CD14-positive monocyte (primary cell): ENCODE data around the gene ING4. TPM values are rescaled to one million over a fixed set of nuclear protein-coding genes. Genes with fewer than 3 reads are reported as not detected.
A peak's percentile ranks its signal among the peaks of the same experiment; 100 is the strongest.

Experiments used
- DNase-seq, 3 donors: peaks; one replicate each; pipeline ENCODE4 v3.0.0-alpha.2; 2011 to 2022
- H2AFZ ChIP-seq: 2 replicates; pipeline ENCODE4 v1.6.0; 2012; ENCODE audit warnings: mild to moderate bottlenecking, low read depth, low read length, inconsistent platforms; ENCODE audit not compliant: insufficient read depth, poor library complexity, severe bottlenecking
- H3K27ac ChIP-seq, 2 donors: 1 replicate in 1 of 2; 2 replicates in 1 of 2; pipeline ENCODE4 v1.5.1; 2012 to 2013; ENCODE audit warnings: low read length in 2 of 2, control low read depth in 1 of 2, inconsistent platforms in 1 of 2, low read depth in 1 of 2, mild to moderate bottlenecking in 1 of 2
- H3K27me3 ChIP-seq, 2 donors: one replicate each; pipeline versions ENCODE4 v1.6.0 to v1.6.1; 2011 to 2013; ENCODE audit warnings: low read length in 2 of 2; ENCODE audit not compliant: control insufficient read depth in 2 of 2, insufficient read depth in 2 of 2
- H3K36me3 ChIP-seq, 2 donors: replicated peaks in 1 of 2; 1 replicate in 1 of 2; 2 replicates in 1 of 2; pipeline versions ENCODE4 v1.5.1 to v1.6.1; 2012 to 2013; ENCODE audit warnings: low read length in 2 of 2, control low read depth in 1 of 2, inconsistent platforms in 1 of 2, mild to moderate bottlenecking in 1 of 2; ENCODE audit not compliant: insufficient read depth in 2 of 2, control insufficient read depth in 1 of 2
- H3K4me1 ChIP-seq, 2 donors: 1 replicate in 1 of 2; 2 replicates in 1 of 2; pipeline versions ENCODE4 v1.5.1 to v1.6.1; 2012 to 2013; ENCODE audit warnings: low read length in 2 of 2, control low read depth in 1 of 2, inconsistent platforms in 1 of 2, mild to moderate bottlenecking in 1 of 2, moderate library complexity in 1 of 2; ENCODE audit not compliant: insufficient read depth in 2 of 2, control insufficient read depth in 1 of 2
- H3K4me2 ChIP-seq: replicated peaks from 2 replicates; pipeline ENCODE3; 2012; ENCODE audit warnings: low read length, moderate library complexity, mild to moderate bottlenecking; ENCODE audit not compliant: poor library complexity, severe bottlenecking; ENCODE audit errors: extremely low read depth
- H3K4me3 ChIP-seq, 3 experiments: fragments of 200-600 bp in 1 of 3; sonication (generic) in 1 of 3; replicated peaks in 1 of 3; 1 replicate in 2 of 3; 2 replicates in 1 of 3; pipeline ENCODE4 v1.5.1; 2011 to 2013; ENCODE audit warnings: low read length in 3 of 3, mild to moderate bottlenecking in 3 of 3, control low read depth in 2 of 3, low read depth in 2 of 3, inconsistent platforms in 1 of 3, moderate library complexity in 1 of 3
- H3K79me2 ChIP-seq: 2 replicates; pipeline ENCODE4 v1.6.0; 2012; ENCODE audit warnings: mild to moderate bottlenecking, control low read depth, inconsistent platforms, low read length, moderate library complexity; ENCODE audit not compliant: insufficient read depth
- H3K9ac ChIP-seq: 2 replicates; pipeline ENCODE4 v1.6.0; 2017; ENCODE audit warnings: low read length, mild to moderate bottlenecking; ENCODE audit not compliant: insufficient read depth, poor library complexity, severe bottlenecking
- H3K9me3 ChIP-seq, 2 donors: replicated peaks in 1 of 2; 1 replicate in 1 of 2; 2 replicates in 1 of 2; pipeline versions ENCODE4 v1.5.1 to v1.6.1; 2012 to 2013; ENCODE audit warnings: low read length in 2 of 2, control low read depth in 1 of 2; ENCODE audit not compliant: control insufficient read depth in 1 of 2, insufficient read depth in 1 of 2
- H4K20me1 ChIP-seq: 2 replicates; pipeline ENCODE4 v1.6.0; 2012; ENCODE audit warnings: mild to moderate bottlenecking, low read length, control low read depth, moderate library complexity; ENCODE audit not compliant: insufficient read depth
- H3K27ac Mint-ChIP-seq, 7 donors: one replicate each; pipeline ENCODE4 v1.8.0; 2020; ENCODE audit warnings: mild to moderate bottlenecking in 7 of 7, mixed read lengths in 7 of 7, moderate library complexity in 6 of 7, inconsistent platforms in 2 of 7
- H3K27me3 Mint-ChIP-seq, 3 donors: one replicate each; pipeline ENCODE4 v1.8.0; 2021 to 2022; ENCODE audit warnings: low read depth in 3 of 3, mild to moderate bottlenecking in 3 of 3, mixed read lengths in 3 of 3, moderate library complexity in 3 of 3, inconsistent platforms in 1 of 3
- H3K36me3 Mint-ChIP-seq, 2 donors: one replicate each; pipeline ENCODE4 v1.8.0; 2020; ENCODE audit warnings: mixed read lengths in 2 of 2, inconsistent platforms in 1 of 2, mild to moderate bottlenecking in 1 of 2
- H3K4me1 Mint-ChIP-seq: one replicate; pipeline ENCODE4 v1.8.0; 2020; ENCODE audit warnings: mild to moderate bottlenecking, mixed read lengths
- H3K4me3 Mint-ChIP-seq, 2 donors: one replicate each; pipeline ENCODE4 v1.8.0; 2020; ENCODE audit warnings: mild to moderate bottlenecking in 2 of 2, mixed read lengths in 2 of 2, moderate library complexity in 1 of 2
- H3K9me3 Mint-ChIP-seq, 7 donors: one replicate each; pipeline ENCODE4 v1.8.0; 2020 to 2022; ENCODE audit warnings: mixed read lengths in 7 of 7, mild to moderate bottlenecking in 6 of 7, moderate library complexity in 6 of 7, inconsistent platforms in 2 of 7
- CTCF ChIP-seq: fragments of 200-600 bp; IDR thresholded peaks from one replicate; pipeline ENCODE4 v1.8.0; 2022; ENCODE audit warnings: antibody characterized with exemption, mild to moderate bottlenecking
- WGBS: methylation state at CpG from one replicate; pipeline ENCODE4 v1.1.5; 2013; ENCODE audit warnings: missing lambda C conversion rate; ENCODE audit not compliant: insufficient coverage; 5-methylcytosine and 5-hydroxymethylcytosine counted together
- intact Hi-C, 2 donors: fragments of 100-400 bp; cut with micrococcal nuclease; formaldehyde crosslinking; loops; one replicate each; pipeline versions ENCODE4 v1.15.0 to v1.15.1; 2023
- polyA plus RNA-seq, 3 donors: library from polyadenylated mRNA; depleted of rRNA in 1 of 3; unstranded in 2 of 3; stranded (reverse) in 1 of 3; fragments of 300-500 nt in 2 of 3; fragments of >200 nt in 1 of 3; fragmentation: Illumina TruSeq in 2 of 3; gene quantifications; 1 replicate in 2 of 3; 2 replicates in 1 of 3; pipeline ENCODE4 v1.2.3, GENCODE V29; 2012 to 2021

Gene ING4
- polyA plus RNA-seq, 3 donors, result 62.2 to 67.1 (median 64.0) TPM

DNA sequence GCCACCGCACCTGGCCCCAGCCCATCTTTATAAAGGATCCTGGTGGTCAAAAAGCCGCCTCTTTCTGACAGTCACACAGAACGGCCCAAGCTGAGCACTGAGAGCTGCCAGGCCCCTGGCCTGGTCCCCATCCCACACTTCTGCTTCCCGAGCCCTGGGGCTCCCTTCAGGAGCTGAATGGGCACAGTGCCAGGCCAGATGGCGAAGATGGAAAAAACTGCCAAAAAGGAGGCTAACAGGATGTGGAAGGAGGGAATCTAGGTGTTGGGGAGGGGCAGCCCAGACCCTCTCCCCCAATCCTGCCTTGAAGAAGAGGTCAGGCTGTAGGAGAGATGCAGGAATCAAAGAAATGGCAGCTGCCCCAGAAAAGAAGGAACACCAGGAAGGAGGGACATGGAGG is 32.2 kb downstream of the ING4 start:
- Mint-ChIP-seq H3K27ac (peak overlapping the region in 1 of 7 donors; percentile 46), H3K36me3 (no peaks in the 10 kb centered on the region), H3K9me3 (peaks cover 0 to 2% (median 0%) of the 10 kb centered on the region in 7 donors), H3K27me3 (peaks cover 1 to 8% (median 5%) of the 10 kb centered on the region in 3 donors), H3K4me1 (peaks cover 21% of the 10 kb centered on the region), H3K4me3 (peak overlapping the region in 1 of 2 donors; percentile 6)
- H3K36me3 ChIP-seq, result no peaks in the 10 kb centered on the region
- no peak overlapping the region for H3K4me2 ChIP-seq
- H4K20me1 ChIP-seq, result no peaks in the 10 kb centered on the region
- no peaks in the 10 kb centered on the region for H3K27me3 ChIP-seq
- H3K4me1 ChIP-seq, result peaks cover 16 to 20% of the 10 kb centered on the region in 2 donors
- no peaks in the 10 kb centered on the region for H3K9me3 ChIP-seq
- WGBS, result 80% methylated on average over 3 of the region's 5 CpGs
- H3K4me3 ChIP-seq, result no peak overlapping the region
- H3K9ac ChIP-seq, result no peak overlapping the region
- no peak for TF ChIP-seq CTCF
- no peak for DNase-seq
- H3K27ac ChIP-seq, result no peak overlapping the region
- no peak overlapping the region for H2AFZ ChIP-seq
- intact Hi-C loops, result no loop called here
- no peaks in the 10 kb centered on the region for H3K79me2 ChIP-seq

DNA sequence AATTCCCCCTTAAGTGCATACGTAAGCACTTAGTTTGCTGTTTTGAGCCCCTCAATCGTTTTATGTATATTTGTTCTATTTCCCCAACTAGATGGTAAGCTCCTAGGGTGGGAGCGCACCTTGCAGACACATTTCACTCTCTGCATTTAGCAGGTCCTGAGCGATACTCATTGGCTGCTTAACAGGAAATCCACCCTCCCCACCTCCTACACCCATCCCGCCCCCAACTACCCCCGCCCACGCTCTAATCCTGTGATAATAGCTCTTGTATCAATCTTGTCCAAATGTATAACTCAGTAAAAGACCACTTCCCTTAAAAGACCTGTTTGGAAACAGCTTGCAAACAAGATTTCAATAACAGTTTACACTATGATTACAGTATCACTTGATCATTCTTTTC is 35.3 kb downstream of the ING4 start:
- Histone ChIP-seq H3K27ac (no peak overlapping the region), H3K79me2 (no peaks in the 10 kb centered on the region), H4K20me1 (no peaks in the 10 kb centered on the region), H3K9ac (no peak overlapping the region), H3K9me3 (no peaks in the 10 kb centered on the region), H3K36me3 (no peaks in the 10 kb centered on the region), H2AFZ (no peak overlapping the region), H3K4me2 (no peak overlapping the region), H3K4me3 (no peak overlapping the region), H3K4me1 (peaks cover 15 to 23% of the 10 kb centered on the region in 2 donors), H3K27me3 (no peaks in the 10 kb centered on the region)
- WGBS, result 70% methylated on average over 2 of the region's 7 CpGs
- peaks cover 0 to 2% (median 0%) of the 10 kb centered on the region in 7 donors for H3K9me3 Mint-ChIP-seq
- H3K27me3 Mint-ChIP-seq, result peaks cover 1 to 7% (median 2%) of the 10 kb centered on the region in 3 donors
- peak overlapping the region in 1 of 2 donors; percentile 24 for H3K4me3 Mint-ChIP-seq
- DNase-seq, result peak in 1 of 3 donors; percentile 3
- TF ChIP-seq CTCF, result no peak
- H3K4me1 Mint-ChIP-seq, result peaks cover 27% of the 10 kb centered on the region
- no peaks in the 10 kb centered on the region for H3K36me3 Mint-ChIP-seq
- peak overlapping the region in 1 of 7 donors; percentile 37 for H3K27ac Mint-ChIP-seq
- intact Hi-C loops, result no loop called here
